Measurements from ENCODE around the gene RPGRIP1. TPM values are rescaled to one million over a fixed set of nuclear protein-coding genes. Genes with fewer than 3 reads are reported as not detected.

The RPGRIP1 gene
- total RNA-seq, 1 experiment from 2014 or later: 0.07 TPM

- H3K56ac ChIP-seq (ENCODE audit: insufficient read length, low read depth, low read length): no peak overlapping the region
- no peaks in the 10 kb centered on the region for H4K20me1 ChIP-seq (ENCODE audit: control insufficient read depth, insufficient read depth, insufficient read length)
- Mint-ChIP-seq H3K27me3 (ENCODE audit: low read depth) (no peaks in the 10 kb centered on the region), H3K27ac (no peak overlapping the region; a peak in 1 of 7 replicates), H3K4me1 (0 out of 4 replicates have a peak, but pooled peaks cover 0 to 3% of the 10 kb centered on the region in 2 experiments), H3K36me3 (ENCODE audit: insufficient read depth in 1 of 3, low read depth in 3 of 3) (no peaks in the 10 kb centered on the region), H3K4me3 (no peak overlapping the region), H3K9me3 (no peaks in the 10 kb centered on the region)
- no peak overlapping the region for H3K4me2 ChIP-seq (ENCODE audit: insufficient read depth, insufficient read length, low read length)
- H2BK12ac ChIP-seq (ENCODE audit: insufficient read length, low read depth, low read length): no peak overlapping the region
- H3K14ac ChIP-seq (ENCODE audit: insufficient read depth, low read length): no peak overlapping the region
- H3K4ac ChIP-seq (ENCODE audit: low read depth, low read length): no peak overlapping the region
- H3K79me2 ChIP-seq (ENCODE audit: insufficient read depth, low read length): no peaks in the 10 kb centered on the region
- no peaks in the 10 kb centered on the region for H3K23me2 ChIP-seq (ENCODE audit: insufficient read length, low read depth, low read length, poor library complexity, severe bottlenecking)
- H4K5ac ChIP-seq (ENCODE audit: insufficient read length, low read depth, low read length): no peak overlapping the region
- no peak for DNase-seq
- H3K4me1 ChIP-seq (ENCODE audit: insufficient read depth, low read length): no peaks in the 10 kb centered on the region
- no peak overlapping the region for H2BK20ac ChIP-seq (ENCODE audit: low read depth, low read length, poor library complexity, severe bottlenecking)
- H3K27me3 ChIP-seq (ENCODE audit: insufficient read depth, low read length): no peaks in the 10 kb centered on the region
- H2BK120ac ChIP-seq (ENCODE audit: low read depth, low read length, poor library complexity, severe bottlenecking): no peak overlapping the region
- H3K18ac ChIP-seq (ENCODE audit: insufficient read length, low read depth, low read length): no peak overlapping the region
- H2BK15ac ChIP-seq (ENCODE audit: low read depth, low read length): no peak overlapping the region
- WGBS (ENCODE audit: extremely low coverage, insufficient read length, low lambda C conversion rate): no CpG with 5 or more reads among the region's 9 CpGs
- H3K9me3 ChIP-seq (ENCODE audit: control insufficient read depth, low read depth, low read length): no peaks in the 10 kb centered on the region
- H4K8ac ChIP-seq (replicated peaks; ENCODE audit: insufficient read length, low read depth, low read length): no peak overlapping the region
- H4K91ac ChIP-seq (ENCODE audit: insufficient read length, low read depth, low read length): no peak overlapping the region
- no peak overlapping the region for H3K9ac ChIP-seq (ENCODE audit: extremely low read depth, insufficient read length, low read length)
- no peak overlapping the region for H2BK5ac ChIP-seq (ENCODE audit: insufficient read length, low read length)
- TF ChIP-seq CTCF (conservative IDR thresholded peaks at IDR 0.05): no peak
- no peaks in the 10 kb centered on the region for H3K79me1 ChIP-seq (ENCODE audit: insufficient read depth, low read depth, low read length, poor library complexity, severe bottlenecking)
- H3K27ac ChIP-seq (ENCODE audit: insufficient read length, low read depth, low read length): no peak overlapping the region
- H3K23ac ChIP-seq (ENCODE audit: insufficient read length, low read depth, low read length): no peak overlapping the region
- H3T11ph ChIP-seq (ENCODE audit: low read length): no peak overlapping the region
- no peak overlapping the region for H2AK5ac ChIP-seq (ENCODE audit: insufficient read length, low read length)
- no peak overlapping the region for H2AFZ ChIP-seq (ENCODE audit: low read length)
Measured at GRCh38 chr14:21275261-21275858, 4.5 kb upstream of the RPGRIP1 start.
